SK-N-SH (cell line): ENCODE results near the gene SPATA33.

Experiments used
- CHD2 ChIP-seq: fragments of 150-350 bp; IDR thresholded peaks from 2 replicates; pipeline ENCODE4 v1.6.1; 2018; ENCODE audit warnings: low read length; ENCODE audit not compliant: partially characterized antibody
- CTCF ChIP-seq: fragments of 200-600 bp; sonication (generic); IDR thresholded peaks from 2 replicates; pipeline ENCODE4 v1.6.1; 2017; ENCODE audit warnings: antibody characterized with exemption, mild to moderate bottlenecking, moderate library complexity
- ELF1 ChIP-seq: IDR thresholded peaks from 2 replicates; pipeline ENCODE4 v1.4.0; 2012
- EP300 ChIP-seq, 2 experiments: IDR thresholded peaks; 2 replicates each; pipeline versions ENCODE4 v1.4.0 to v1.6.1; 2012; ENCODE audit warnings: borderline replicate concordance in 1 of 2, low read depth in 1 of 2, low read length in 1 of 2
- MXI1 ChIP-seq: IDR thresholded peaks from 2 replicates; pipeline ENCODE4 v1.6.1; 2012; ENCODE audit warnings: mild to moderate bottlenecking, low read depth, low read length, improper control_type of control experiment
- NFIC ChIP-seq: IDR thresholded peaks from 2 replicates; pipeline ENCODE4 v1.4.0; 2012; ENCODE audit warnings: borderline replicate concordance
- PBX3 ChIP-seq: IDR thresholded peaks from 2 replicates; pipeline ENCODE4; 2012
- POLR2AphosphoS5 ChIP-seq: IDR thresholded peaks from 2 replicates; pipeline ENCODE4 v1.6.1; 2012; ENCODE audit warnings: low read depth, low read length
- RFX5 ChIP-seq: IDR thresholded peaks from 2 replicates; pipeline ENCODE4 v1.6.1; 2012; ENCODE audit warnings: mild to moderate bottlenecking, improper control_type of control experiment, low read length
- TAF1 ChIP-seq: IDR thresholded peaks from 2 replicates; pipeline ENCODE4 v1.6.1; 2012; ENCODE audit warnings: low read depth, mild to moderate bottlenecking, low read length, moderate library complexity, borderline replicate concordance
- TCF12 ChIP-seq: IDR thresholded peaks from 2 replicates; pipeline ENCODE4 v1.4.0; 2012

- TF ChIP-seq PBX3 (no peak), EP300 (IDR thresholded peaks at IDR 0.05; ENCODE audit: borderline replicate concordance in 1 of 2, low read depth in 1 of 2, low read length in 1 of 2) (no peak), MXI1 (peak; percentile 77), POLR2AphosphoS5 (peak; percentile 44), CTCF (no peak), TCF12 (no peak), CHD2 (peak; percentile 99), NFIC (no peak), TAF1 (peak; percentile 60), ELF1 (peak; percentile 94), RFX5 (no peak)
Measured at GRCh38 chr16:89657442-89658220, at the start of gene SPATA33, which contains the start of gene CHMP1A.
